ENCODE results near the gene FAM98A. TPM values are rescaled to one million over a fixed set of nuclear protein-coding genes. Genes with fewer than 3 reads are reported as not detected.

FAM98A gene
- total RNA-seq, 6 experiments from 2014 or later = 19.8 to 118 (median 28.0) TPM

GRCh38 chr2:33634261-33634910 is 35.3 kb upstream of the FAM98A start:
- ATAC-seq (no peak), DNase-seq (no peak)
- intact Hi-C loops (cut with DNase I) = no loop called here
- WGBS (ENCODE audit: insufficient coverage, low coverage, low lambda C conversion rate, missing lambda C conversion rate) = 73% methylated on average over 4 of the region's 4 CpGs
- Histone ChIP-seq H3K9me3 (no peaks in the 10 kb centered on the region), H3K27me3 (no peaks in the 10 kb centered on the region), H3K4me3 (no peak overlapping the region), H3K36me3 (no peaks in the 10 kb centered on the region), H3K4me1 (no peaks in the 10 kb centered on the region), H3K27ac (no peak overlapping the region)
- TF ChIP-seq CTCF (IDR thresholded peaks at IDR 0.05) = no peak
- TF ChIP-seq POLR2A (IDR thresholded peaks at IDR 0.05) = no peak

GRCh38 chr2:33633315-33633714 is 34.2 kb upstream of the FAM98A start:
- TF ChIP-seq POLR2A (IDR thresholded peaks at IDR 0.05) = no peak
- no peak for TF ChIP-seq CTCF (IDR thresholded peaks at IDR 0.05)
- H3K9me3 ChIP-seq = no peaks in the 10 kb centered on the region
- DNase-seq = no peak
- H3K27ac ChIP-seq = no peak overlapping the region
- intact Hi-C loops (cut with DNase I) = no loop called here
- no peaks in the 10 kb centered on the region for H3K27me3 ChIP-seq
- H3K4me3 ChIP-seq = no peak overlapping the region
- 73% methylated on average over 2 of the region's 2 CpGs for WGBS (ENCODE audit: insufficient coverage, low coverage, low lambda C conversion rate, missing lambda C conversion rate)
- no peaks in the 10 kb centered on the region for H3K36me3 ChIP-seq
- no peak for ATAC-seq
- no peaks in the 10 kb centered on the region for H3K4me1 ChIP-seq

GRCh38 chr2:33632831-33633230 is 33.7 kb upstream of the FAM98A start:
- no peaks in the 10 kb centered on the region for H3K4me1 ChIP-seq
- intact Hi-C loops (cut with DNase I) = no loop called here
- TF ChIP-seq CTCF (IDR thresholded peaks at IDR 0.05) (no peak), POLR2A (IDR thresholded peaks at IDR 0.05) (no peak)
- H3K9me3 ChIP-seq = no peaks in the 10 kb centered on the region
- no peak for ATAC-seq
- H3K27me3 ChIP-seq = no peaks in the 10 kb centered on the region
- WGBS (ENCODE audit: insufficient coverage, low coverage, low lambda C conversion rate, missing lambda C conversion rate) = 85% methylated on average over 2 of the region's 2 CpGs
- no peak overlapping the region for H3K4me3 ChIP-seq
- no peak overlapping the region for H3K27ac ChIP-seq
- no peak for DNase-seq
- no peaks in the 10 kb centered on the region for H3K36me3 ChIP-seq

GRCh38 chr2:33628031-33628827 is 29.1 kb upstream of the FAM98A start:
- TF ChIP-seq POLR2A (IDR thresholded peaks at IDR 0.05) = no peak
- TF ChIP-seq CTCF (IDR thresholded peaks at IDR 0.05) = no peak
- intact Hi-C loops (cut with DNase I) = no loop called here
- no peak overlapping the region for H3K27ac ChIP-seq
- no peaks in the 10 kb centered on the region for H3K36me3 ChIP-seq
- WGBS (ENCODE audit: insufficient coverage, low coverage, low lambda C conversion rate, missing lambda C conversion rate) = 67% methylated on average over 6 of the region's 6 CpGs
- no peaks in the 10 kb centered on the region for H3K4me1 ChIP-seq
- no peak overlapping the region for H3K4me3 ChIP-seq
- no peak for DNase-seq
- ATAC-seq = no peak
- H3K9me3 ChIP-seq = no peaks in the 10 kb centered on the region
- H3K27me3 ChIP-seq = no peaks in the 10 kb centered on the region

All from right lobe of liver (tissue), 6 donors.